K562 (cell line): ENCODE measurements around the gene KLHDC7B.

Source experiments
- ATF2 ChIP-seq: sonication (generic); formaldehyde crosslinking; IDR thresholded peaks from 2 replicates; pipeline ENCODE4 v1.8.1; 2022; ENCODE audit warnings: missing genetic modification reagents
- CTCF ChIP-seq, 3 experiments: IDR thresholded peaks in 2 of 3; conservative IDR thresholded peaks in 1 of 3; 2 replicates each; pipeline ENCODE4 v1.5.1; 2011 to 2012; ENCODE audit warnings: low read length in 3 of 3, mild to moderate bottlenecking in 3 of 3, control low read depth in 2 of 3, improper control_type of control experiment in 1 of 3, inconsistent platforms in 1 of 3, low read depth in 1 of 3, mixed read lengths in 1 of 3, moderate library complexity in 1 of 3; ENCODE audit not compliant: insufficient read depth in 2 of 3
- EZH2 ChIP-seq: IDR thresholded peaks from 2 replicates; pipeline ENCODE4 v1.6.1; 2012; ENCODE audit warnings: low read depth, mild to moderate bottlenecking, inconsistent platforms, low read length, borderline replicate concordance
- POLR2AphosphoS5 ChIP-seq: IDR thresholded peaks from 2 replicates; pipeline ENCODE4 v1.6.1; 2011; ENCODE audit warnings: mild to moderate bottlenecking, low read depth, low read length, moderate library complexity; ENCODE audit not compliant: control insufficient read depth, insufficient read depth
- TF ChIP-seq, protein P1 (sequence below): sonication (generic); formaldehyde crosslinking; IDR thresholded peaks from 2 replicates; pipeline ENCODE4 v1.8.0; 2022; ENCODE audit warnings: missing genetic modification reagents, mild to moderate bottlenecking, borderline replicate concordance

DNA sequence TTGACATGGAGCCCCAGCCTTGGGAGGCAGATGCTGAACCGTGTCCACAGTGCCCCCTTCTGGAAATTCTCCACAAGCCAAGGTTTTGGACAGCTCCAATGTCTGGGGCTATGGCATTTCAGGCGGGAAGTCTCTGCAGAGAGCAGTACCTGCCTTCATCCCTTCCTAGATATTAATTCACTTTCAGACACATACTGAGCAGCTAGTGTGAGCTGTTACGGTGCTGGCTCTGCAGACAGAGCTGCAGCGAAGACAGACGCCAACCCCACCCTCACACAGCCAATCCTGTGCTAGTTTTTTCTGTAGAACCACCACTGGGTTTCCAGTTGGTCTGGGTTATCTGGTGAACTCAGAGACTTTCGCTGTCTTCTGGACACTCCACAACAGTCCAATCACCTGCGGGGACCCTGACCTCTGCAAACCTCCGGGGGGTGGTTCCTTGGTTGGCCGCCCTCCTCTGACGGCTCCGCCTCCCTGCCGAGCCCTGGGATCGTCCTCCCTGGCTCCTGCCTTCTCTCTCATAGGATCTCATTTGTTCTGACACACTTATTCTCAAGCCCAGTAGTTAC is 47.3 kb upstream of the KLHDC7B start:
- TF ChIP-seq ATF2 (CRISPR knock-in tag) (no peak), EZH2 (no peak), CTCF (IDR thresholded peaks at IDR 0.05 in 2 of 3, conservative IDR thresholded peaks at IDR 0.05 in 1 of 3; ENCODE audit: insufficient read depth in 2 of 3, low read depth in 1 of 3, low read length in 3 of 3) (peak; percentile 78 to 85 (median 82)), POLR2AphosphoS5 (no peak)
- TF ChIP-seq, protein P1, sequence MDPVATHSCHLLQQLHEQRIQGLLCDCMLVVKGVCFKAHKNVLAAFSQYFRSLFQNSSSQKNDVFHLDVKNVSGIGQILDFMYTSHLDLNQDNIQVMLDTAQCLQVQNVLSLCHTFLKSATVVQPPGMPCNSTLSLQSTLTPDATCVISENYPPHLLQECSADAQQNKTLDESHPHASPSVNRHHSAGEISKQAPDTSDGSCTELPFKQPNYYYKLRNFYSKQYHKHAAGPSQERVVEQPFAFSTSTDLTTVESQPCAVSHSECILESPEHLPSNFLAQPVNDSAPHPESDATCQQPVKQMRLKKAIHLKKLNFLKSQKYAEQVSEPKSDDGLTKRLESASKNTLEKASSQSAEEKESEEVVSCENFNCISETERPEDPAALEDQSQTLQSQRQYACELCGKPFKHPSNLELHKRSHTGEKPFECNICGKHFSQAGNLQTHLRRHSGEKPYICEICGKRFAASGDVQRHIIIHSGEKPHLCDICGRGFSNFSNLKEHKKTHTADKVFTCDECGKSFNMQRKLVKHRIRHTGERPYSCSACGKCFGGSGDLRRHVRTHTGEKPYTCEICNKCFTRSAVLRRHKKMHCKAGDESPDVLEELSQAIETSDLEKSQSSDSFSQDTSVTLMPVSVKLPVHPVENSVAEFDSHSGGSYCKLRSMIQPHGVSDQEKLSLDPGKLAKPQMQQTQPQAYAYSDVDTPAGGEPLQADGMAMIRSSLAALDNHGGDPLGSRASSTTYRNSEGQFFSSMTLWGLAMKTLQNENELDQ (CRISPR knock-in tag), result no peak
